Astrocyte of the cerebellum (primary cell): ENCODE measurements around the gene ZNF18.
"Not testable (repeated sequence)": the region's sequence is repeated elsewhere in the genome, so short reads cannot be mapped to it uniquely, and the experiment has no call there.

ENCODE experiments used
- DNase-seq: peaks from one replicate; pipeline ENCODE4 v3.0.0-alpha.2; 2011; ENCODE audit warnings: low read depth
- H3K4me3 ChIP-seq: 2 replicates; pipeline ENCODE4 v1.5.1; 2011; ENCODE audit warnings: mild to moderate bottlenecking, low read depth, low read length, moderate library complexity
- in situ Hi-C: cut with HindIII; loops from 2 replicates; pipeline ENCODE4 v1.10.0; 2017; ENCODE audit warnings: low sequenced_read_pairs
- TF ChIP-seq, protein P1 (sequence below): IDR thresholded peaks from 2 replicates; pipeline ENCODE4 v1.5.1; 2012; ENCODE audit warnings: low read length, low read depth, moderate library complexity, mild to moderate bottlenecking; ENCODE audit errors: missing control alignments

Gene ZNF18

DNA sequence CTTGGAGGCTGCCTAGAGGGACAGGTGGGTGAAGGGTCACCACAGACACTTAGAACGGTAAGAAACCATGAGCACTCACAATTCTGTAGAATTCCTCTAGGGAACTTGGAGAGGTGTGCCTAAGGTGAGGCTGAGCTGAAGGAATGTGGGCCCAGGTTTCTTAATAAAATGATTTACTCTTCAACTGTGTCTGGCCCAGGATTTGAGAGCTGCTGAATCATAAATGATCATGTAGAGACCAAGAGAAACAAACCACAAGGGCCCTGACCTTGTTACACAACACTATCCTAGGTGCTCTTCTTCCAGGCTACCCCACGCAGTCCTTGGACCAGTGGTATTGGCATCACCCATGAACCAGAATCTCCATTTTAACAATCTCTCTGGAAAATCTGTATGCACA is 27.7 kb downstream of the ZNF18 start:
- no peak for DNase-seq
- TF ChIP-seq, protein P1, sequence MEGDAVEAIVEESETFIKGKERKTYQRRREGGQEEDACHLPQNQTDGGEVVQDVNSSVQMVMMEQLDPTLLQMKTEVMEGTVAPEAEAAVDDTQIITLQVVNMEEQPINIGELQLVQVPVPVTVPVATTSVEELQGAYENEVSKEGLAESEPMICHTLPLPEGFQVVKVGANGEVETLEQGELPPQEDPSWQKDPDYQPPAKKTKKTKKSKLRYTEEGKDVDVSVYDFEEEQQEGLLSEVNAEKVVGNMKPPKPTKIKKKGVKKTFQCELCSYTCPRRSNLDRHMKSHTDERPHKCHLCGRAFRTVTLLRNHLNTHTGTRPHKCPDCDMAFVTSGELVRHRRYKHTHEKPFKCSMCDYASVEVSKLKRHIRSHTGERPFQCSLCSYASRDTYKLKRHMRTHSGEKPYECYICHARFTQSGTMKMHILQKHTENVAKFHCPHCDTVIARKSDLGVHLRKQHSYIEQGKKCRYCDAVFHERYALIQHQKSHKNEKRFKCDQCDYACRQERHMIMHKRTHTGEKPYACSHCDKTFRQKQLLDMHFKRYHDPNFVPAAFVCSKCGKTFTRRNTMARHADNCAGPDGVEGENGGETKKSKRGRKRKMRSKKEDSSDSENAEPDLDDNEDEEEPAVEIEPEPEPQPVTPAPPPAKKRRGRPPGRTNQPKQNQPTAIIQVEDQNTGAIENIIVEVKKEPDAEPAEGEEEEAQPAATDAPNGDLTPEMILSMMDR = no peak
- H3K4me3 ChIP-seq = no peak overlapping the region
- in situ Hi-C loops = no loop called here

DNA sequence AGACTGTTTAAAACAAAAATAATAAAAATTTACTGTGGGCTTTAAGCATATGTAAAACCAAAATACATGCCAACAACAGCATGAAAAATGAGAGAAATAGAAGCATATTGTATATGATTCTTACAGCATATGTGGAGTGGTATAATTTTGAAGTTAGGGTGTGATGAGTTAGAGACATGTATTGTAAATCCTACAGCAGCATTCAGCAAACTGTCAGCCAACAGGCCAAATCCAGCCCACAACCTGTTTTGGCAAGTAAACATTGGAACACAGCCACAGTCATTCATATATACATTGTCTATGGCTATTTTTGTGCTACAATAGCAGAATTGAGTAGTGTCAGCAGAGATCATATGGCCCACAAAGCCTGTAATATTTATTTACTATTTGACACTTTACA is 42.3 kb downstream of the ZNF18 start:
- TF ChIP-seq, protein P1 = no peak
- in situ Hi-C loops = no loop called here
- no peak for DNase-seq
- no peak overlapping the region for H3K4me3 ChIP-seq

DNA sequence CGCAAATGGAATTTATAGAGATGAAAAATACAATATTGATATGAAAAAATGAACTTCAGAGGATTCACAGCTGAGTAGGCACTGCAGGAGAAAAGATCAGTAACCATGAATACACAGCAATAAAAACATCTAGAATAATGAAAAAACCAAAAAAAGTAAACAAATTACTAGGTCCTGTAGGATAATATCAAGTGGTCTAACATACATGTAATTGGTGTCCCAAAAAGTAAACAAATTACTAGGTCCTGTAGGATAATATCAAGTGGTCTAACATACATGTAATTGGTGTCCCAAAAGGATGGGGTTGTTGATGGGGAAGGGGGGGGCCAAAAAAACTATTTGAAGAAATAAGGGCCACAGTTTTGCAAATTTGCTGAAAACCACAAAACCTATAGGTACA is 43.4 kb downstream of the ZNF18 start:
- H3K4me3 ChIP-seq = no peak overlapping the region
- TF ChIP-seq, protein P1 = no peak
- DNase-seq = no peak
- in situ Hi-C loops = no loop called here

DNA sequence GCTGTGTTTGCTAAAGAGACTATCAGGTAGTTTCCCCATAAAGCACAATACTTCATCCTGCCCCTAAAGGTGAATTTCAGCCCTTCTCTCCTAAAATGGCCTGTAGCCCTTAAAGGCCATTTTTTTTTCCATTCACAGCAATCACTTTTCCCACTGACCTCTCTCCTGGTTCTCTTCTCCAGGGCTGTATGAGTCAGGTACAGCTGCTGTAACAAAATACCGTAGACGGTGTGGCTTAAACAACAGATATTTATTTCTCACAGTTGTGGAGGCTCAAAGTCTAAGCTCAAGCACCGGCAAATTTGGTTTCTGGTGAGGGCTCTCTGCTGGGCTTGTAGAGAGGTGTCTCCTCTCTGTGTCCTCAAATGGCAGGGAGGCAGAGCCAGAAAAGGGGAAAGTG is 44.7 kb downstream of the ZNF18 start:
- TF ChIP-seq, protein P1 = no peak
- in situ Hi-C loops = no loop called here
- no peak for DNase-seq
- H3K4me3 ChIP-seq = no peak overlapping the region

DNA sequence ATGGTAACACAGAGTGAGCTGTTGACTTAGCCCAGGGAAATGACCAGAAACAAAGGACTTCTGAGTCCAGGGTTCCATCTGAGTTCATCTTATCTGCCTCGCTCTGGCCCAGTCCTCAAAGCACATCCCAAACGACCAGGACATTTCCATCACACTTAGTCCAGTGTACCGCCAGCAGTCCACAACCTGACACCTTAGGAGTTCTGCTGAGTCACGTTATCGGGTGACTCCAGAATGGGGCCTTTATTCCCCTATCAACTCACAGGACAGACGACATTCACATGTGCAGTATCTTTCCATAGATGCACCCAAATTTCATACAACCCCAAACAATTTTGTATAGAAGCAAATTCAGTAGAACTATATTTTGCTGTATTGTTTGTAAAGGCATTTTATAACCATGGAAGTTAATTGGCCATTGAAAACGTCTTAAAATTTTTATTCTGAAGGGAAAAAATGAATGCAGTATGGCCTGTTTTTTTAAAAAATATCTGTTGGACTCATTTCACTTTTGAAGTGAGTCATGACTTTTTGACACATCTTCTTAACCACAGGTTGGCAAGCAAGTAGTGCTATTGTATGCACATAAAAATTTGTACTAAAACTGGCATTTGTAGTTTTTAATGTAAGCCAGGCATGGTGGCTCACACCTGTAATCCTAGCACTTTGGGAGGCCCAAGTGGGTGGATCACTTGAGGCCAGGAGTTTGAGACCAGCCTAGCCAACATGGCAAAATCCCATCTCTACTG is 46.3 kb downstream of the ZNF18 start:
- TF ChIP-seq, protein P1 = no peak
- in situ Hi-C loops = no loop called here
- no peak overlapping the region for H3K4me3 ChIP-seq
- no peak for DNase-seq

DNA sequence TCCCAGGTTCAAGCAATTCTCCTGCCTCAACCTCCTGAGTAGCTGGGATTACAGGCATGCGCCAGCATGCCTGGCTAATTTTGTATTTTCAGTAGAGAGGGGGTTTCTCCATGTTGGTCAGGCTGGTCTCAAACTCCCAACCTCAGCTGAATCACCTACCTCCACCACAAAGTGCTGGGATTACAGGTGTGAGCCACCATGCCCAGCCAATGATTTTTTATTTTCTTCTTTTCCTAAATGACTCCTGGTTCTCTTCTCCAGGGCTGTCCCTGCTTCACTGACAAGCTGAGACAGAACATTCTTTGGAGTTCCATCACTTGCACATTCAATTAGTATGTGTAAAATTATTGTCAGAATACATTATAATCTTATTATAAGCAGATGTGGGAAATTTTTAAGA is 47.7 kb downstream of the ZNF18 start:
- DNase-seq, H3K4me3 ChIP-seq, in situ Hi-C loops: not testable (repeated sequence)

DNA sequence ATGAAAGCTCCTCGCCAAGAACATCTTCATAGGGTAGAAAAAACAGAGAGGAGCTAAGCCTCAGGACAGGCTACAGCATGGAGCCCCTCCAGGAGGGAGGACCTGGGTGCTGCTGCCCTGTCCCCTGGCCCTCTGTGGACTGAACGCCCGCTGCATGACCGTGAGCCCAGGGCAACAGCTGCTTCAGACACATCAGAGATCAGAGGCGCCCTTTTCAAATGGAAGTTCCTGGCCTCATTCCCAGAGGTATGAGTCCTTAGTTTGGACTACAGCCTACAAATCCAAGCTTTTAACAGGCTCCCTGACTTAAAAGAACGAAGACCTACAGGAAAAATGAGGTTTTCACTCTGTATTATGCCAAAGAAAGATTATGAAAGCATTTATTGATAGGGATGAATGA is 48.5 kb downstream of the ZNF18 start:
- H3K4me3 ChIP-seq = no peak overlapping the region
- TF ChIP-seq, protein P1 = no peak
- DNase-seq = peak; percentile 89
- in situ Hi-C loops = no loop called here
